NCI-H187 treated with DMSO at 0.1 percent for 48 hours (cell line): ENCODE results near the gene MSH3.
"Not testable (repeated sequence)": the region's sequence is repeated elsewhere in the genome, so short reads cannot be mapped to it uniquely, and the experiment has no call there.

Experiments
- DNase-seq: peaks from one replicate; lab custom pipeline; 2025; lab: John Stamatoyannopoulos, UW

The MSH3 gene

DNA sequence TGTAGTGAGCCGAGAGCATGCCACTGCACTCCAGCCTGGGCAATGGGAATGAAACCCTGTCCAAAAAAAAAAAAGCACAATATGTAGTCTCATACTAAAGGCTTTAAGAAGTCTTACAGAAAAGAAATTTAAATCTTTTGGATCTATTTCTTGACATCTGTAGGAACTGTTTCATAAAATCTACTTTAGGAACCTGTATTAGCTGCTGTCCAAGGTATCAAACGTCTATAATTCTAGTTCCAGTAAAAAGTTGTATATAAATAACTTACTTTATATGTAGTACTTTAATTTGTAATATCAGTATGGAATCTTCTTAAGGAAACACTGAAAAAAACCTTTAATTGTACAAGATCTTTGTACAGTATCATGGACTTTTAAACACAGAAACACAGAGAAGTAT lies 199.0 kb downstream of the MSH3 start:
- no peak for DNase-seq

GRCh38 chr5:80854583-80854982 lies 200.1 kb downstream of the MSH3 start:
- no peak for DNase-seq

GRCh38 chr5:80860924-80861613 lies 206.6 kb downstream of the MSH3 start:
- DNase-seq, result no peak

DNA sequence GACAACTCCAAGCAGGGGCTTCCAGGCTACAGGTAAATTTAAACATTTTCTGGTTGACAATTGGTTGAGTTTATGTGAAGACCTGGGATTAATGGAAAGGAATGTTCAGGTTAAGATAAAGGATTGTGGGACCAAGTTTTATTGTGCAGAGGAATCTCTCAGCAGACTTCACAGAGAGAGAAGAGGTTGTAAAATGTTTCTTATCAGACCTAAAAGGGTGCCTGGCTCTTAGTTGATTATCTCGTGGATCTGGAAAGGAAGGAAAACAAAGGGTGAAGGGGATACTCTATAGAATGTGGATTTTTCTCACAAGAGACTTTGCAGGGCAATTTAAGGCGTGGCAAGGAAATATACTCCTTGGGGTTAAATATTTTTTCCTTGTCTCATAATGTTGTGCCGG lies 209.3 kb downstream of the MSH3 start:
- no peak for DNase-seq

DNA sequence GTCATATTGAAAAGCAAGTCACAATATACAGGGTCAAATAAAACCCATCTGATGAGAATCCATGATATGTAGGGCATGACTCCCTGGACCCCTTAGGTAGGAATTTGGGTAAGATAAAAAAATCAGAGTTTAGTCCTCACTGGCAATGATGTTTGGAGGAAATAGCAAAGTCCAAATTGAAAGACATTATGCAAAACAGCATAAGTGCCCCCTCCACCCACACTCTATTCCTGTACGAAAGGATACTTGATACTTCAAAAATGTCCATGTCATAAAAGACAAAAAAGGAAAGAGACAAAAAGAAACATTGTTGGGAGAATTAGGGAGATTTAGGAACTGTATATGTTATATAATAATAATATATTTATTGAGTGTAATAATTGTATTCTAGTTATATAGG lies 209.7 kb downstream of the MSH3 start:
- no peak for DNase-seq

GRCh38 chr5:80864706-80865435 lies 210.4 kb downstream of the MSH3 start:
- no peak for DNase-seq

DNA sequence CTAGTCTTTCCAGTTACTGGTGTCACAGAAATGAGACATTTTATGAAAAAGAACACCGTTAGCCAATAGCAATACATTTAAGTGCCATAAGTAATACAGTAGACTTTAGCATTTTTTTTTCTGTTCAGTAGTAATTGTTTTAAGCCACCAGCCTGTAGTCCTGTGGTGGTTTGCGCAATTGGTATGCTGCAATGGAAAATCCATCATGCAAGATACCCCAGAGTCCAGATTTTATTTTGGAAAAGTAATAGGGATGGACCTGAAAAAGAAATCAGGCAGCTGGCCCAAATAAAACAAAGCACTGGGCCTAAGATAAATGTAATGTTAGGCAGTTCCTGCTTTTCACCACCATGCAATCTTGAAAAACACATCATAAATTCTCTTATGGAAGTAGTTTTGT lies 211.1 kb downstream of the MSH3 start:
- no peak for DNase-seq

DNA sequence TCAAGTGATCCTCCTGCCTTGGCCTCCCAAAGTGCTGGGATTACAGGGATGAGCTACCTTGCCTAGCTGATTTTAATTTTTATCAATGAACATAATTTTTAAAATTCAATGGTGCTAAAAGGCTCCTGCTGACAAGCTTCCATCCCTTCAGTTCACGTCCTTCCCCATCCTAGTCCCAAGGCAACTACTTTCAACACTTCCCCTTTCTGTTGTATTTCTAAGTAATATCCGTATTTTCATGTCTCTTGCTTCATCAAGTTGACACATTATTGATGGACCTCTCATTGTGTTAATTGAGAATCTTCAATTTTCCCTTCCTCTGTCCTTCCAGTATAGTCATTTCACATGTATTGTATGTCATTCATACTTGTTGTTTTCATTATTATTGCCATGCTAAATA lies 211.9 kb downstream of the MSH3 start:
- no peak for DNase-seq

DNA sequence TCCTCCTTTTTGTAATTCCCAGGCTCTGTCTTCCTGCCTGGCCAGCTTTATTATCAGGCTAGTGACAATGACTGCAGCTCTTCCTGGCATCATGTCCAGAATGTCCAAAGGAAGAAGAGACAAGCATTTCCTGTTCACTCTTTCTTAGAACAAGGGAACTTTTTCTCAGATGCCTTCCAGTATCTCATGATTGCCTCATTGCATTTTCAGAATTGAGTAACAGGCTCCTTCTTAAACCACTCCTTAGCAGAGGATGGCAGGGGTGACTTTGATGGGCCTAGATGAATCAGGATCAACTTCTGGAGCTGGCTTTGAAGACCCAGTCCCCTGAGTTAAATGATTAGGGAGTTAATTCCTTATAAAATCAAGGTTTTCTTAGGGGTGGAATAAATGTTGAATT lies 212.8 kb downstream of the MSH3 start:
- DNase-seq, result no peak

DNA sequence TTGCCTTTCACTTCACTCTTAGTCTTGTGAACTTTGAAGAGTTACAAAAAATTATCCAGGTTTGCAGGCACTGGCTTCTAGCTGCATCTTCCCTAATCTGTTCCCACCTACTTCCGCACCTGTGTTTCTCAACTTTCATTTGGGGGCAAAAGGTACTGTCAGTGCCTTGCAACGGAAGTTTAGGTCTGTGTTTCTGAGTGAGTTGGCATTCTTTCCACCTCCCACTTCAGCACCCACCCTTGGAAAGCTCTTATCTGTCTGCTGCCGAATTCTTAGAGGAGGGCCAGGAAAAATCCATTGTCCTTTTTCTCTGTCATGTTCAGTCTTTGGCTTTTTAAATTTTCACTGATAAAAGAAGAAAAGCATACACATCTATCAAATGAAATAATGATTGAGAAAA lies 216.0 kb downstream of the MSH3 start:
- no peak for DNase-seq

DNA sequence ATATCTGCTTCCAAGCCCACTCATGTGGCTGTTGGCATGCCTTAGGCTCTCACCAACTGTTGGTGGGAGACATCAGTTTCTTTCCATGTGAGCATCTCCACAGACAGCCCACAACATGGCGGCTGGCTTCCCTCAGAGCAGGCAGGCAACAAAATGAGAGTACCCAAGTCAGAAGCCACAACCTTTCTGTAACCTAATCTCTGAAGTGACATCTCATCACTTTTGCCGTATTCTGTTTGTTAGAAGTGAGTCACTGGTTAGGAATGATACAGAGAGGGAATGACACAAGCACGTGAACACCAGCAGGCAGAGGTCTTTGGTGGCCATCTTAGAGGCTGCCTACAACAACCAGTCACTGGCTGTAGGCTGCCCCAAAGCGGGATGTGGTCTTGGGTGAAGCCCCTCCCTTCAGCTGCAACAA lies 217.1 kb downstream of the MSH3 start:
- DNase-seq, result no peak

DNA sequence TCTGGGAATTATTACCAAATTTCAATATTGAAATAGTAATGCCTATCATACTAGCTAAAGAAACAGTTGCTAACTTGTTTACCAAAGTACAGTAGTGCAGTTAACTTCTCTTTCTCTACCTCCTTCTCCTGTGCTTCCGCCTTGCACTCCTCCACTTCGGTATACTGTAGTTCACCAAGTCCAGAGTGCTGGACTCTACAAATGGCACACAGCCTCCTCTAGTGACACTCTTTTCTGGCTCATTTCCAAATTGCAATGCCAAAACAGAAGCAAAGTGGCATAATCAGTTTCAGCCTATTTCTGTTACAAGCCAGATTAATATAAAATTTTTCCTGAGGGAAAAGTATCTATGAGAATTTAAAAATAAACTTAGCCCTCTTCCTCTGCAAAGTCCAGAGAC lies 219.7 kb downstream of the MSH3 start:
- DNase-seq, result no peak

DNA sequence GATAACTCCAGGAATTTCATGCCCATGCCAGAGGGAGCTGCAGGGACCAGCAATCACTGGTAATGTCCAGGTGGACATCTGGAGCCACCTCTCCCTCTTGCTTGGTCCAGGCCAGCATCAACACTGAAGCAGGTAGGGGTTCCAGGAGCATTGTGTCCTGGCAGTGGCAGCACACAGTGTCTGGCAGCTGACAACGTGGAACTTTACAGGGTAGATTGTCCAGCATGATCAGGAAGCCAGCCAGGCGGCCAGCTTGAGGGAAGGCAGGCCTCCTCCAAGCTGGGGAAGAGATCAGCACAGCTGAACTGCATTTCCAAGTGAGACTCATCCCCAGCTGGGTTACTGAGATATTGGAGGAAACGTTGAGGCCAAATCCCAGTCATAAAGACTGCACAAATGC lies 223.1 kb downstream of the MSH3 start:
- DNase-seq, result no peak

- DNase-seq, result no peak
Measured at GRCh38 chr5:80881726-80882125, 227.3 kb downstream of the MSH3 start.

GRCh38 chr5:80883390-80883789 lies 228.9 kb downstream of the MSH3 start:
- not testable (repeated sequence) for DNase-seq

DNA sequence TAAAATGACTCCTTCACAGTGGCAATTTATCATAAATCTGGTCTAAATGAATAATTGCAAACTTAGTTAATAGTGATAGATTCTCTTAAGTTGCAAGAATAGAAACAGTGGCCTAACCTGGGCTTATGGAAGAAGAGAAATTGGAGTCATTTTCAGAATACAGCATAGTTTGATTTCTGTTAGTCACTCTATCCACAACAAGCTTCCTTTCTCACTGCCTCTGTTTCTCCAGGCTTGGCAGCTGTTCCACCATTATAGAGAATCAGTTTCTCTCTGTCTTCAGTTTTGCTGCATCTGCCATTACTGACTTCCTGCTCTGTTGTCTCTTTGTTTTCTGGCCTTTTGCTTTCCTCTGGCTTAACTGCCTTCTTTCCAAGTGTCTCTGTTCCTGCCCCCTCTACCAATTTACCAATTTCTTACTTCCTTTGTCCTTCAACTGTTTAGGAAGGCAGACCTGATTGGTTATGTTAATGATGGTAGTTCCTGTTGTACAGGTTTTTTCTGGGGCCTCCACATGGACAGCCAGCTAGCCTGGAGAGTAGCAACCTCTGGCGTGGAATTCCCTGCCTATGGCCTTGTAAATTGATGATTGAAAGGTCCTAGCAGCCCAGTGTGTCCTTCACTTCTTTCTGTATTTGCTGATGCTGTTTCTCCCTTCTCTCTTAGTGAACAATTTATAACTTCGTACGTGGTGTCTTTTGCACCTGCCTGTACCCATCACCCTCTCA lies 229.8 kb downstream of the MSH3 start:
- DNase-seq, result no peak

DNA sequence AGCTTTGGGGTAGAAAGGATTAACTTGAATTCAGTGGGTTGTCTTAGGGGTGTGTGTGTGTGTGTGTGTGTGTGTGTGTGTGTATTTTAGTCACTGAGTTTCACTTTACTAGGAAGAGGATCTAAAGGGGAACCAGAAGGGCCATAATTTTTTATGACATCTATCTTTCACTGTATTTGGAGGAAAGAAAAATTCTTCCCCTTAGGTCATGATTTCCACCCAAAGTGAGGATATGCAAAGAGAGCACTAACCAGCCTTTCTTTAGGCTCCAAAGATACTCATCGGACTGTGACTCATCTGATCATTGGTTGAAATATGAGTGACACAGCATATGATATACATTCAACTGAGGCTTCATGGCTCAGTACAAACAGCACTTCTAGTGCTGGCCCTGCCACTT lies 230.5 kb downstream of the MSH3 start:
- no peak for DNase-seq

- DNase-seq, result no peak
Measured at GRCh38 chr5:80885396-80886000, 231.0 kb downstream of the MSH3 start.

- no peak for DNase-seq
Measured at GRCh38 chr5:80894083-80894482, 239.6 kb downstream of the MSH3 start.

GRCh38 chr5:80895523-80895922 lies 241.1 kb downstream of the MSH3 start:
- no peak for DNase-seq

DNA sequence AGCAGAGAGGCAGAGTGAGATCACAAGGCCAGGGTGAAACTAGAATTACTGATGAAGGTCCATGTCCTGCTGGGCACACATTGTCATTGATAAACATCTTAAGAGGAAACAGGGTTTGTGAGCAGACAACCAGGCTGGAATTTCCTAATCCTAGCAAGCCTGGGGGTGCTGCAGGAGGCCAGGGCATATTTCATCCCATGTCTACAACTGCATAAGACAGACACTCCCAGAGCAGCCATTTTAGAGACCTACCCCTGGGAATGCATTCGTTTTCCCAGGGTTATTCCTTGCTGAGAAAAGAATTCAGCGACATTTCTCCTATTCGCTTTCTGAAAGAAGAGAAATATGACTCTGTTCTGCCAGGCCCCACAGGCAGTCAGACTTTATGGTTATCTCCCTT lies 248.2 kb downstream of the MSH3 start:
- DNase-seq, result not testable (repeated sequence)

DNA sequence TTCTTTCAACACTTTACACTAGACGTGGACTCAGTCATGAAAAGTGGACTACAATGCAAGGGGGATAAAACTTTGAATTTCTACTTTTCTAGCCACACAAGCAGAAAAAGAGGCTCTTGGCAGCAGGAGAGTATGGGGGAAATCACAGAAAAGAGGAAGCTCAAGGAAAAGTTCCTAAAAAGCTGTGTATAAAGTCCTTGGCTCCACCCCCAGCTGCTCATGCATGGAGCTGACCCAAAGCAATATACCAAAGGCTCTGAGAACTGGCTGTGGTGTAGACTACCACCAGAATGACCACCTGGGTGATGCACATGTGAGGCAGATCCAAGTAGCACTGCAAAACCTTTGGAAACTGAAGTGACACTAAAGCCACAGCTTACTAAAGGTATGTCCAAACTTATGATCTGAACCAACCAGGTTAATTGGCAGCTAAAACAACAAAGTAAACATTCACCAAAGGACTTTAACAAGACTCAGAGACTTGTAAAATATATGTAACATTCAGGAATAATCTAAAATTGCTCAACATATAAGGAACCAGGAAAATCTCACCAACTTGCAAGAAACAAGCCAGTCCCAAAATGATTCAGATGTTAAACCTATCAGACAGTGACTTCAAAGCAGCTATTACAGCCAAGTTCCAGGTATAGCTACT lies 250.2 kb downstream of the MSH3 start:
- DNase-seq, result no peak
